Bronchial epithelial cell (primary cell): ENCODE measurements around the gene LEF1. TPM values are rescaled to one million over a fixed set of nuclear protein-coding genes. Genes with fewer than 3 reads are reported as not detected.
A peak's percentile ranks its signal among the peaks of the same experiment; 100 is the strongest.
"Not testable (repeated sequence)": the region's sequence is repeated elsewhere in the genome, so short reads cannot be mapped to it uniquely, and the experiment has no call there.

Experiments used
- DNase-seq: peaks from one replicate; pipeline ENCODE4 v3.0.0-alpha.2; 2010; ENCODE audit warnings: low read depth
- FAIRE-seq: peaks from 2 replicates; lab custom pipeline; 2011; peaks lifted over from hg19 to GRCh38; lab: Jason Lieb, UNC
- H3K27me3 ChIP-seq: 2 replicates; pipeline ENCODE4 v1.5.1; 2011; ENCODE audit warnings: low read length; ENCODE audit not compliant: control insufficient read depth, insufficient read depth
- H3K36me3 ChIP-seq: 2 replicates; pipeline ENCODE4 v1.5.1; 2011; ENCODE audit warnings: low read length; ENCODE audit not compliant: control insufficient read depth, insufficient read depth
- H3K4me3 ChIP-seq: 2 replicates; pipeline ENCODE4 v1.5.1; 2011; ENCODE audit warnings: mild to moderate bottlenecking, low read depth, low read length, control low read depth
- total RNA-seq: library from RNA; depleted of rRNA; stranded (reverse); fragments of >200 nt; gene quantifications from 2 replicates; pipeline ENCODE4 v1.2.1, GENCODE V29; 2014
- TF ChIP-seq, protein P1 (sequence below): IDR thresholded peaks from 2 replicates; pipeline ENCODE4 v1.5.1; 2011; ENCODE audit warnings: mild to moderate bottlenecking, moderate library complexity, low read length, control low read depth, inconsistent platforms; ENCODE audit not compliant: insufficient read depth, severe bottlenecking

LEF1 gene
- total RNA-seq, 1 donor from 2014 or later = not detected

DNA sequence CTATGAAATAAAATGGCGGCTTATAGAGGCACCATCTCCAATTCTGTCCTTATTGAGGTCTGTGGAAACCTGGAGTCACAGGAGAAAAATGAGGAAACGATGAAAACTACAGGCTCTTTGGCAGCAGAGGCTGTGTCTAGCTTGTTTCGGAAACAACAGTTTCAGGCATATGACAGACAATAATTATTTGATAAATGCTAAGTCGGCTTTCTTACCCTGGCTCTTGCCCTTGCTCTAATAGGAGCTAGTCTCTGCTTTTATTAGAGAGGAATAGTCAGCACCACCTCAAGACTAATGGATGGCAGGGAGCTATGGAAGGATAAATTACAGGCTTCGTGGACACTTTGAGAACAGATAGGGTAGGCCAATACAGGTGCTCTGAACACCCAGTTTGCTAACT lies 154.8 kb downstream of the LEF1 start:
- Histone ChIP-seq H3K4me3 (no peak overlapping the region), H3K36me3 (peaks cover 7% of the 10 kb centered on the region), H3K27me3 (no peaks in the 10 kb centered on the region)
- FAIRE-seq = no peak
- TF ChIP-seq, protein P1, sequence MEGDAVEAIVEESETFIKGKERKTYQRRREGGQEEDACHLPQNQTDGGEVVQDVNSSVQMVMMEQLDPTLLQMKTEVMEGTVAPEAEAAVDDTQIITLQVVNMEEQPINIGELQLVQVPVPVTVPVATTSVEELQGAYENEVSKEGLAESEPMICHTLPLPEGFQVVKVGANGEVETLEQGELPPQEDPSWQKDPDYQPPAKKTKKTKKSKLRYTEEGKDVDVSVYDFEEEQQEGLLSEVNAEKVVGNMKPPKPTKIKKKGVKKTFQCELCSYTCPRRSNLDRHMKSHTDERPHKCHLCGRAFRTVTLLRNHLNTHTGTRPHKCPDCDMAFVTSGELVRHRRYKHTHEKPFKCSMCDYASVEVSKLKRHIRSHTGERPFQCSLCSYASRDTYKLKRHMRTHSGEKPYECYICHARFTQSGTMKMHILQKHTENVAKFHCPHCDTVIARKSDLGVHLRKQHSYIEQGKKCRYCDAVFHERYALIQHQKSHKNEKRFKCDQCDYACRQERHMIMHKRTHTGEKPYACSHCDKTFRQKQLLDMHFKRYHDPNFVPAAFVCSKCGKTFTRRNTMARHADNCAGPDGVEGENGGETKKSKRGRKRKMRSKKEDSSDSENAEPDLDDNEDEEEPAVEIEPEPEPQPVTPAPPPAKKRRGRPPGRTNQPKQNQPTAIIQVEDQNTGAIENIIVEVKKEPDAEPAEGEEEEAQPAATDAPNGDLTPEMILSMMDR = no peak
- no peak for DNase-seq

DNA sequence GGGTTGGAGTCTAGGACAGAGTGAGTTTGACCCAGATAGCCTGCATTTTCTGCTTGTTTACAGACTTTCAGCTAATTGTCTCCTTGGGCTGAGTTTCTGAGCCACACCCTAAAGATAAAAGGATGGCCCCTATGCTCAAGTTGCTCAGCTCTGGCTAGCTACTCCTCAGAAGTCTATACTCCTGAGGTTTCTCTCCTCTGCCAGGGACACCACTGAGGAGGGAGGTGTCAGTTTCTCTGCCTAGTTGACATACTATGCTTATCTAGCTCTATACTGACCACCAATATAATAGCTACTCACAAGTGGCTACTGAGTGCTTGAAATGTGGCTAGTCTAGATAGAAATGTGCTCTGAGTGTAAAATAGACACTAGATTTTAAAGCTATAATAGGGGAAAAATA lies 155.4 kb downstream of the LEF1 start:
- FAIRE-seq (no peak), DNase-seq (no peak)
- TF ChIP-seq, protein P1 = no peak
- Histone ChIP-seq H3K27me3 (no peaks in the 10 kb centered on the region), H3K4me3 (no peak overlapping the region), H3K36me3 (peaks cover 7% of the 10 kb centered on the region)

DNA sequence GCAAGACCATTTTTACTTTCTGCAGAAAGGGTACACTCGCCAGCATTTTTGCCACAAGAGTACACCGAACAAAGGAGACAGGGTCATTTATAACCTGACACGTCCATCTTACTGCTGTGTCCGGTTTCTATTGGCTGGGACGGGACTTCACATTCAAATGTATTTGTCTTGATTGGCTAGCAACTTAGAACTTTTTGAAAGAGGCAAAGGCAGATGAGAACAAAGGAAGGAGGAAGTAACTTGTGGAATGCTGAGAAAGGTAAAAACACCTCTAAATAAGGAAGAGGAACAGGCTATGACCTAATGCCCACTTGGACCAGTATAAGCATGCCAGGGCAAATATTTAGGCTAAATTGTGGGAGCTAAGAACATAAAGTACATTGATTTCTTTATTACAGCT lies 156.3 kb downstream of the LEF1 start:
- not testable (repeated sequence) for FAIRE-seq
- DNase-seq = peak; percentile 64

DNA sequence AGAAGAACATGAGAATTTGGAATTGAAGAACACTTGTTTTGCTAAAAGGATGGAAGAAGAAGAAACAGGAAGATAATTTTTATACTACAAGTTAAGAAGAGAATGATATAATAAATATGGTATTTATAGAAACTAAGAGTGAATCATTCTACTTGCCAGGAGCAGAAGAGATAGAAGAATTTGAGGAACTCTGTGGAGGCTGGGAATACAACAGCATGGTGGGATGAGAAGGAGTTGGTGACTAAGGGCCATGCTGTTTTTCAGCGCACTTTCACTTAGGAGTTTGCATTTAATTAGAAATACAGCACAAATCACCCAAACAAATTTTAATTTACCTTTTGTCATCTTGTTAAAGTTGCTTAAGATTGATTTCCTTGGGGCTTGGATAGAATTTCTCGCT lies 158.6 kb downstream of the LEF1 start:
- Histone ChIP-seq H3K36me3 (peaks cover 3% of the 10 kb centered on the region), H3K4me3 (no peak overlapping the region), H3K27me3 (no peaks in the 10 kb centered on the region)
- FAIRE-seq (no peak), DNase-seq (peak; percentile 69)
- TF ChIP-seq, protein P1 = no peak

More for the DNA sequence above, 156.3 kb downstream of the LEF1 start:
- not testable (repeated sequence) for H3K36me3 ChIP-seq, H3K27me3 ChIP-seq, H3K4me3 ChIP-seq

DNA sequence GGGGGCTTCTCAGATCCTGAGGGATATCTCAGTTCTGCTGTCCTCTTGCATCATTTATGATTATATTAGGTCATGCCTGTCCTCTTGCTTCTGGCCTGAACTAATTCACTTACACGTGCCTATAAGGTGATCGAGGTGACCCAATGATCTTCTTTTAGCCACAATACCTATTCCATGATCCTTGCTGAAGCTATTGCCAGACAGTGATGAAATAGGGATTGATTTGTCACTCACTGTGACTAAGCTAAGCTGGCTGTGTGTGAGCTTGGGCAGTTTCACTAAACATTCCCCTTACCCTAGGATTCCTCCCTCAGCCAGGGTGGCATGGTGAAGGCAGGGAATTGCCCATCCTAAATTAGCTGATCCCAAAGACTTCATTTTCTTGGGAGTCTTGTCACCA lies 160.0 kb downstream of the LEF1 start:
- peak; percentile 76 for FAIRE-seq
- H3K27me3 ChIP-seq = no peaks in the 10 kb centered on the region
- TF ChIP-seq, protein P1 = no peak

DNA sequence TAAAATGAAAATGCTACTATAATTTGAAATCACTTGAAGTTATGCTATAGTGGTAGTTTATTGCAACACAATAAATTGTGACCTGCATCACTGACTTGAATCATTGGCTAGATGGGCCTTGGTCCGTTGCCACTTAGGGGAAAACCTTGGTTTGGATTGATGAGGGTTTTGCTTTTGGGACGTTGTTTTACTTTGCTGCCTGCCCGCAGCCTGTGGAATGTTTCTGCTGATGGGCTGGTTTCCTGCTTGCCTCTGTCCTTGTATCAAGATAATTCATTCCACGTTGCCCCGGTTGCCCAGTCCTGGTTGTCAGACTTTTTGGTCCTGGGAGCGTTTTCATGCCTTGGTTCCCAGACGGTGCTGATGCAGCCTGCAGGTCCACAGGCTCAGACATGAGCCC lies 160.7 kb downstream of the LEF1 start:
- DNase-seq (no peak), FAIRE-seq (no peak)
- Histone ChIP-seq H3K27me3 (no peaks in the 10 kb centered on the region), H3K36me3 (peaks cover 1% of the 10 kb centered on the region), H3K4me3 (no peak overlapping the region)
- TF ChIP-seq, protein P1 = no peak

More for the DNA sequence above, 160.0 kb downstream of the LEF1 start:
- peaks cover 1% of the 10 kb centered on the region for H3K36me3 ChIP-seq
- DNase-seq = peak; percentile 88
- H3K4me3 ChIP-seq = no peak overlapping the region
